Endothelial cell of umbilical vein (primary cell): ENCODE results near the gene KIDINS220. TPM values are rescaled to one million over a fixed set of nuclear protein-coding genes. Genes with fewer than 3 reads are reported as not detected.

Source experiments
- BruUV-seq: library from RNA; stranded (reverse); fragments of 400-500 nt; replicated peaks from 2 replicates; lab custom pipeline; 2021; lab: Mats Ljungman, UMichigan
- CTCF ChIA-PET: fragments of 300-600, 350-600 bp; sonication (Branson Sonifier 250); formaldehyde crosslinking; loops from one replicate; lab custom pipeline; 2021; ENCODE audit warnings: antibody characterized with exemption, inconsistent platforms; lab: Charles Lee
- POLR2A ChIA-PET: fragments of 300-600, 350-600 bp; sonication (Branson Sonifier 250); formaldehyde crosslinking; loops from one replicate; lab custom pipeline; 2021; ENCODE audit warnings: antibody characterized with exemption, inconsistent platforms; lab: Charles Lee
- DNase-seq: peaks from one replicate; pipeline ENCODE4 v3.0.0-alpha.2; 2011; ENCODE audit warnings: low read depth, low spot score
- FAIRE-seq: peaks from 2 replicates; lab custom pipeline; 2011; peaks lifted over from hg19 to GRCh38; lab: Jason Lieb, UNC
- H2AFZ ChIP-seq: 2 replicates; pipeline ENCODE4 v1.6.0; 2012; ENCODE audit warnings: low read depth, low read length, control low read depth, inconsistent platforms
- H3K27ac ChIP-seq: 2 replicates; pipeline ENCODE4 v1.5.1; 2011; ENCODE audit warnings: low read depth, mild to moderate bottlenecking, control low read depth, low read length, moderate library complexity; ENCODE audit not compliant: insufficient read depth
- H3K27me3 ChIP-seq, 2 experiments: 2 replicates each; pipeline versions ENCODE4 v1.6.0 to v1.6.1; 2011; ENCODE audit warnings: low read length in 2 of 2, mixed read lengths in 1 of 2; ENCODE audit not compliant: control insufficient read depth in 2 of 2, insufficient read depth in 2 of 2
- H3K36me3 ChIP-seq, 2 experiments: 2 replicates in 1 of 2; 3 replicates in 1 of 2; pipeline ENCODE4 v1.5.1; 2011; ENCODE audit warnings: low read length in 2 of 2, mild to moderate bottlenecking in 1 of 2, moderate library complexity in 1 of 2; ENCODE audit not compliant: control insufficient read depth in 2 of 2, insufficient read depth in 2 of 2; ENCODE audit errors: extremely low read depth in 1 of 2
- H3K4me1 ChIP-seq: 3 replicates; pipeline ENCODE4 v1.5.1; 2011; ENCODE audit warnings: mild to moderate bottlenecking, low read length; ENCODE audit not compliant: control insufficient read depth, insufficient read depth; ENCODE audit errors: extremely low read depth
- H3K4me2 ChIP-seq: 2 replicates; pipeline ENCODE4 v1.6.1; 2011; ENCODE audit warnings: low read length, control low read depth, mixed read lengths; ENCODE audit not compliant: insufficient read depth
- H3K4me3 ChIP-seq, 3 experiments: fragments of 200-600 bp in 1 of 3; sonication (generic), shearing (Covaris generic) in 1 of 3; replicated peaks in 1 of 3; 2 replicates each; pipeline ENCODE4 v1.5.1; 2011 to 2016; ENCODE audit warnings: control low read depth in 3 of 3, low read length in 3 of 3, mild to moderate bottlenecking in 2 of 3, inconsistent platforms in 1 of 3, low read depth in 1 of 3, moderate library complexity in 1 of 3; ENCODE audit not compliant: insufficient read depth in 1 of 3
- H3K79me2 ChIP-seq: 2 replicates; pipeline ENCODE4 v1.6.0; 2012; ENCODE audit warnings: low read length, inconsistent platforms; ENCODE audit not compliant: control insufficient read depth, insufficient read depth
- H3K9ac ChIP-seq: replicated peaks from 2 replicates; pipeline ENCODE3; 2011; ENCODE audit warnings: low read length, control low read depth; ENCODE audit not compliant: insufficient read depth; ENCODE audit errors: extremely low read depth
- H3K9me1 ChIP-seq: replicated peaks from 3 replicates; pipeline ENCODE4 v1.6.0; 2011; ENCODE audit warnings: mild to moderate bottlenecking, low read length; ENCODE audit not compliant: control insufficient read depth, insufficient read depth; ENCODE audit errors: extremely low read depth
- H3K9me3 ChIP-seq: replicated peaks from 2 replicates; pipeline ENCODE4 v1.5.1; 2012; ENCODE audit warnings: low read length, inconsistent platforms; ENCODE audit not compliant: control insufficient read depth, insufficient read depth
- H4K20me1 ChIP-seq: replicated peaks from 2 replicates; pipeline ENCODE3; 2011; ENCODE audit warnings: mild to moderate bottlenecking, low read length; ENCODE audit not compliant: control insufficient read depth, insufficient read depth; ENCODE audit errors: extremely low read depth
- EZH2 ChIP-seq: IDR thresholded peaks from 2 replicates; pipeline ENCODE4 v1.6.1; 2012; ENCODE audit warnings: borderline replicate concordance, low read depth, mild to moderate bottlenecking, moderate library complexity, low read length, inconsistent platforms; ENCODE audit not compliant: severe bottlenecking
- FOS ChIP-seq: IDR thresholded peaks from 2 replicates; pipeline ENCODE4 v1.6.1; 2011; ENCODE audit warnings: mild to moderate bottlenecking, low read length, moderate library complexity, borderline replicate concordance; ENCODE audit not compliant: insufficient read depth
- GATA2 ChIP-seq: IDR thresholded peaks from 2 replicates; pipeline ENCODE4 v1.7.0; 2011; ENCODE audit warnings: low read depth, mild to moderate bottlenecking, moderate library complexity, mixed read lengths, low read length; ENCODE audit not compliant: insufficient read length, insufficient read depth
- JUN ChIP-seq: IDR thresholded peaks from 2 replicates; pipeline ENCODE4 v1.6.1; 2011; ENCODE audit warnings: borderline replicate concordance, low read depth; ENCODE audit not compliant: insufficient read length, insufficient read depth
- MAX ChIP-seq: IDR thresholded peaks from 2 replicates; pipeline ENCODE4 v1.6.1; 2011; ENCODE audit not compliant: insufficient read depth, insufficient read length
- MYC ChIP-seq: IDR thresholded peaks from one replicate; pipeline ENCODE4 v1.6.1; 2011; ENCODE audit warnings: mild to moderate bottlenecking, low read depth, low read length
- POLR2A ChIP-seq: IDR thresholded peaks from 2 replicates; pipeline ENCODE4 v1.6.1; 2012; ENCODE audit warnings: low read depth, mild to moderate bottlenecking, control low read depth, low read length
- POLR2AphosphoS5 ChIP-seq: IDR thresholded peaks from 2 replicates; pipeline ENCODE4 v1.6.1; 2012; ENCODE audit warnings: low read depth, mild to moderate bottlenecking, control low read depth, low read length, moderate library complexity; ENCODE audit not compliant: insufficient read depth
- dilution Hi-C: fragments of 300-500 bp; cut with MboI; formaldehyde crosslinking; loops from one replicate; pipeline ENCODE4 v1.15.0; 2019; ENCODE audit warnings: low sequenced_read_pairs; ENCODE audit not compliant: extremely low pct_ligation_motif_present
- intact Hi-C: fragments of 100-400 bp; cut with micrococcal nuclease; formaldehyde crosslinking; loops from one replicate; pipeline ENCODE4 v1.10.0; 2022
- polyA plus RNA-seq, 4 experiments: library from polyadenylated mRNA; depleted of rRNA in 3 of 4; stranded (reverse) in 3 of 4; unstranded in 1 of 4; fragments of >200 nt; gene quantifications; 2 replicates each; pipeline versions ENCODE4 v1.2.1 to v1.2.3, GENCODE V29; 2011 to 2012; ENCODE audit warnings: missing spikeins in 1 of 4
- total RNA-seq: library from RNA; stranded (reverse); gene quantifications from 2 replicates; pipeline ENCODE4 v1.2.3, GENCODE V29; 2021
- TF ChIP-seq, protein P1 (sequence below), 2 donors: IDR thresholded peaks; 1 replicate in 1 of 2; 2 replicates in 1 of 2; pipeline ENCODE4 v1.5.1; 2011; ENCODE audit warnings: low read length in 2 of 2, mild to moderate bottlenecking in 2 of 2, moderate library complexity in 2 of 2, control low read depth in 1 of 2, inconsistent platforms in 1 of 2, low read depth in 1 of 2; ENCODE audit not compliant: insufficient read depth in 1 of 2; ENCODE audit errors: extremely low read depth in 1 of 2

The KIDINS220 gene
- total and polyA plus RNA-seq, 2 donors (not counting 3 experiments of a cell fraction or from before 2014, with no cell fraction given): 33.9 to 41.3 TPM

DNA sequence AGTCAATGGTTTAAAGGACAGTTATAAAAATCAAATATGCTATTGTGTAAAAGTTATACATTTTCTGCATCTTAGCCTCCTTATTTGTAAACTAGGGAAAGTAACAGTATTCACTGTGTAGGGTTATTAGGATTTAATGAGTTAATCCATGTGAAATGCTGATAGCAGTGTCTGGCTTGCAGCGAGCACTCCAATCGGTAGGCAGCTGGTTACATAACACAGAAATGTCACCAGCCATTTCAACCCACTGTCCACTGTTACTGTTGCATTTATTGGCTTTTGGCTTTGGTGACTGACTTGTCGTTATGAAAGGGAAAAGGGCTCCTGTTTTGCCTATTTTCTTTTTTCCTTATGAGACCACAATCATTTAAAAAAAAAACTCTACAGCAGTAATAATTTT, 116.7 kb downstream of the KIDINS220 start:
- CTCF ChIA-PET: no interaction called here
- no peaks in the 10 kb centered on the region for H3K36me3 ChIP-seq

More for the DNA sequence above, 116.7 kb downstream of the KIDINS220 start:
- Histone ChIP-seq H3K79me2 (no peaks in the 10 kb centered on the region), H3K9me3 (no peaks in the 10 kb centered on the region), H3K9me1 (no peaks in the 10 kb centered on the region), H3K4me2 (no peak overlapping the region), H3K4me1 (no peaks in the 10 kb centered on the region), H3K27me3 (no peaks in the 10 kb centered on the region), H2AFZ (no peak overlapping the region), H3K4me3 (no peak overlapping the region), H3K9ac (no peak overlapping the region), H3K27ac (no peak overlapping the region), H4K20me1 (no peaks in the 10 kb centered on the region)
- intact Hi-C loops: no loop called here
- POLR2A ChIA-PET: no interaction called here
- no peak for TF ChIP-seq MYC
- no peak for TF ChIP-seq POLR2A
- TF ChIP-seq MAX: no peak
- TF ChIP-seq GATA2: no peak
- TF ChIP-seq EZH2: no peak
- no peak for TF ChIP-seq POLR2AphosphoS5
- TF ChIP-seq FOS: no peak
- TF ChIP-seq, protein P1, sequence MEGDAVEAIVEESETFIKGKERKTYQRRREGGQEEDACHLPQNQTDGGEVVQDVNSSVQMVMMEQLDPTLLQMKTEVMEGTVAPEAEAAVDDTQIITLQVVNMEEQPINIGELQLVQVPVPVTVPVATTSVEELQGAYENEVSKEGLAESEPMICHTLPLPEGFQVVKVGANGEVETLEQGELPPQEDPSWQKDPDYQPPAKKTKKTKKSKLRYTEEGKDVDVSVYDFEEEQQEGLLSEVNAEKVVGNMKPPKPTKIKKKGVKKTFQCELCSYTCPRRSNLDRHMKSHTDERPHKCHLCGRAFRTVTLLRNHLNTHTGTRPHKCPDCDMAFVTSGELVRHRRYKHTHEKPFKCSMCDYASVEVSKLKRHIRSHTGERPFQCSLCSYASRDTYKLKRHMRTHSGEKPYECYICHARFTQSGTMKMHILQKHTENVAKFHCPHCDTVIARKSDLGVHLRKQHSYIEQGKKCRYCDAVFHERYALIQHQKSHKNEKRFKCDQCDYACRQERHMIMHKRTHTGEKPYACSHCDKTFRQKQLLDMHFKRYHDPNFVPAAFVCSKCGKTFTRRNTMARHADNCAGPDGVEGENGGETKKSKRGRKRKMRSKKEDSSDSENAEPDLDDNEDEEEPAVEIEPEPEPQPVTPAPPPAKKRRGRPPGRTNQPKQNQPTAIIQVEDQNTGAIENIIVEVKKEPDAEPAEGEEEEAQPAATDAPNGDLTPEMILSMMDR (IDR thresholded peaks at IDR 0.05; ENCODE audit: extremely low read depth in 1 of 2, insufficient read depth in 1 of 2, low read depth in 1 of 2, low read length in 2 of 2): no peak
- TF ChIP-seq JUN: no peak
- FAIRE-seq: no peak
- no TSS peak for BruUV-seq
- dilution Hi-C loops: no loop called here
- DNase-seq: no peak
